ENCODE measurements around the gene SERPINA1.

Gene SERPINA1

DNA sequence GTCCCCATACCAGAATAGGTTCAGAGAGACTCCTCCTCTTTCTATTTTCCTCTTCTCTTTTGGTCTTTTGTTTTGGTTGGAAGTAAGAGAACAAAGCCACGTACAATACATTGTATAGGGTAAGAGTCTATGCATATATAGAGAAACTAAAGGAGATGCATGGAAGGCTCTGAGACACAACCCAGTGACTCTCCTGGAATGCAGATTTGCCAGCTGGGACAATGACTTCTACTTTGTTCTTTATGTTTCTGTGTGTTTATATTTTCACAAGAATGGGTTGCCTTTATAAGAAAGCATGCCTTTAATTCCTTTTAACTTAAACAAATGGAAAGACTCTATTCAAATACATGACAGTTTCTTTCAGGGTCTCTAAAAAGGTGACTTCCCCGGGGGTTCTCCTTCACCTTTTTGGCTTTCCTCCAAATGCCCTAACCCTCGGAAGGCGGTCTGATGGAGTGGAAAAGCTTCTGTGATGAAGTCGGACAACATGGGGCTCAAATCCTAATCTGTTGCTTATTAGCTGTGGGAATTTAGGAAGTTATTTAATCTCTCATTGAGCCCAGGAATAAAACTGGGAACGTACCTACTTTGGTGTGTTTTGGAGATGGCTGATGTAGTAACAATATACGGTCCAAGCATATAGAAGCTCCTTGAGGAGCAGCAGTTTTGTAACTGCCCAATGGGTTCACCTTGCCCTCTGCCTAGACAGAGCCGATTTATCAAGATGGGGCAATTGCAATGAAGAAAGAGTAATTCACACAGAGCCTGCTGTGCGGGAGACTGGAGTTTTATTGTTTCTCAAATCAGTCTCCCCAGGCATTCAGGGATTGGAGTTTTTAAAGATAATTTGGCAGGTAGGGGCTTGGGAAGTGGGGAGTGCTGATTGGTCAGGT is 9.1 kb upstream of the SERPINA1 start:
- no peak for DNase-seq

DNA sequence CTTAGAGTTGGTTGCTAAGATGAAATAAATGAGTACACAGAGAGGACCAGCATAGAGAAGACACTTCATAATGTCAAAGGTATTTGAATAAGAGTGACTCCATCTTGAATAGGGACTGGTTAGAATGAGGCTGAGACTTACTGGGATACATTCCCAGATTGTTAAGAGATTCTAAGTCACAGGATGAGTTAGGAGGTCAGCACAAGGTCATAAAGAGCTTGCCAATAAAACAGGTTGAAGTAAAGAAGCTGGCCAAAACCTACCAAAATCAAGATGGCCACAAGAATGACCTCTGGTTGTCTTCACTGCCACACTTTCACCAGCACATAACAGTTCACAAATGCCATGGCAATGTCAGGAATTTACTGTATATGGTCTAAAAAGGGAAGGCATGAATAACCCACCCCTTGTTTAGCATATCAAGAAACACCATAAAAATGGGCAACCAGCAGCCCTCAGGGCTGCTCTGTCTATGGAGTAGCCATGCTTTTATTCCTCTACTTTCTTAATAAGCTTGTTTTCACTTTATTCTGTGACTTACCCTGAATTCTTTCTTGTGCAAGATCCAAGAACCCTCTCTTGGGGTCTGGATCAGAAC is 8.3 kb upstream of the SERPINA1 start:
- DNase-seq, result no peak

DNA sequence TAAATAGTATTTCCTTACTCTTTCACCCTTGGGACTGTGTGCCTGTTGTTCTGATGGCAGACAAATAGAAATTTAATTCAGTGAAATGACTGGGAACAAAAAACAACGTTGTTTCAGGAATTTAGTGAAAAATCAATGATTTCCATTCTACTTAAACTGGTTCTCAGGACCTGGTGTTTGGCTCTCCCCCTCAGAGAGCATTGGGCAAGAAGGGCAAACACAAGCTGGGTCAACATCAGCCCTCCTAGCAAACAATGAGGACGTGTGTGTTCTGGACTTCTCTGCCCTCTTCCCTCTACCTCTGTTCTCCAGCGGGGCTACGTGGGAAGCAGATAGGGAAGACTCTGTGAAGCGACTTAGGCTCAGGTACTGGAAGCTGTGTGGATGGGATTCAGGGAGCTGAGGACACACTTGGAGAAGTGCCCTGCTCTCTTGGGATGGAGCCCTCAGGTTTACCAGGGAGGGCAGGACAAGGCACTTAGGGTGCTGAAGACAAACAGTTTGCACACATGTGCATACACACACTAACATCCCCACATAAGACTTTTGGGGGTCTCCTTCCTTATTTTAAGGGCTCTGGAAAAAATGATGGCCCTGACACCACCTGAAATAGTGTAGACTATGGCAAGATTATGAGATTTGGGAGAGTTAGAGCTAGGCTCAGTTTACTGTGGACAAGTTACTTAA is 7.6 kb upstream of the SERPINA1 start:
- no peak for DNase-seq

DNA sequence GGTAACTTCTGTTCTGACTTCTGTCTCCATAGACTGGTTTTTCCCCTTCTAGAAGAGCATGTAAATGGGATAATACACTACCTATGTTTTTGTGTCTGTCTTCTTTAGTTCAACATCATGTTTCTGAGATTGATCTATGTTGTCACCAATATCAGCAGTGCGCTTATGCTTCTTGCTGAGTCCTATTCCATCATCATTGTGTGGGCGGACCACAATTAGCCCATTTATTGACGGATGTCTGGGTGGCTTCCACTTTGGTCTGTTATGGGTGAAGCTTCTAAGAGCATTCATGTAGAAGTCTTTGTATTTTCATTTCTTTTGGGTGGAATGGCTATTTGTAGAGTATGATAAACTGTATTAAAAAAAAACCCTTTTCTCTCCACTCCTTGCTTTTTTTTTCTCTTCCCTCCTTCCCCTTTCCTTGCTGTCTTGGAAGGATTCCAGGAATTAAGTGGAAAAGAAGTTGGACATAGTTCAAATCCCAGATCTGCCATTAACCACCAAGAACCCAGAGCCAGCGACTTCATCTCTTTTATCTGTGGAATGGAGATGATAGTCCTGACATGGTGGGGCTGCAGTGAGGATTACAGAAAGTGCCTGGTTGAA is 7.0 kb upstream of the SERPINA1 start:
- DNase-seq, result no peak

GRCh38 chr14:94394581-94395207 is 6.3 kb upstream of the SERPINA1 start:
- no peak for DNase-seq

- DNase-seq, result no peak
Measured at GRCh38 chr14:94394025-94394493, 5.7 kb upstream of the SERPINA1 start.

GRCh38 chr14:94393474-94393873 is 5.1 kb upstream of the SERPINA1 start:
- DNase-seq, result no peak

DNA sequence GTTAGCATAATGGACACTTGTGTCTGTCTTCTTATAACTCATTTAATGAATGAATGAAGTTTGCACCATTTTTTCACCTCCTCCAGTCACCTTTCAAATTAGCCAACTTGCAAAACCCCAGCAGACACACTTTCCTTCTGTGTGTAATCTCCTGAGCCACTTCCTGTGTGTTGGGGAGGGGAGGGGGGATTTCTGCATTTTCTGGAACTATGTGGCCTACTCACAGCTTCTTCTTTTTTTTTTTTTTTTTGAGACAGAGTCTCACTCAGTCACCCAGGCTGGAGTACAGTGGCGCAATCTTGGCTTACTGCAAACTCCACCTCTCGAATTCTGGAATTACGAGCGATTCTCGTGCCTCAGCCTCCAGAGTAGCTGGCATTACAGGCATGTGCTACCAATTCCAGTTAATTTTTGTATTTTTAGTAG is 4.1 kb upstream of the SERPINA1 start:
- no peak for DNase-seq

DNA sequence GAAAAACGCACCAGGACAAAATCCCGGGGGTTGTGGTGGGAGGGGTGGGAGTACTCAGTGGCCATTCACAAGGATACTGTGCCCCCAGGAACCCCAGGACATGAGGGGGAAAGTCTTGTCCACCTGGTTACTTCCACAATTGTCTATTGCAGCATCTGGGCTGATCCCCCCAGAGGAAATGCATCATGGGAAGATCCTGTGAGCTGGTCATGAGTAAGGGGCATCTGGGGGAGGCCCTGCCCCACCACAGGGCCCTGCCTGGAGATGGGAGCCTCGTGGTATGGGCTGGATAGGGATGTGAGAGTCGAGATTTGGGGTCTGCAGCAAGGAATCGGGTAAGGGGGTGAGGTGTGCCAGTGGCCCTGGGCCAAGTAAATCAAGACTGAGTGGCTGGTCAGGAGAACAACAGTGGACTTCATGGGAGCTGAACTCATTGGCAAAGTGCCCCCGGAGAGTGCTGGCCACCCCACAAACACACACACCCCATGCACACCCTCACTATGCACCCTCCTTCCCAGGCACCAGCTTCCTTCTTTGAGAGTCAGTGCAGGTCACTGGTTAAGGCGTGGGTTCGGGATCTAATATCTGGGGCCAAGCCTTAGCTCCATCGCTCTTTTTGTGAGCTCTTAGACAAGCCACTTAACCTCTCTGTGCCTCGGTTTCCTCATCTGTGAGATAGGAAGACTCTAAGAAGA is 3.0 kb upstream of the SERPINA1 start:
- DNase-seq, result no peak

DNA sequence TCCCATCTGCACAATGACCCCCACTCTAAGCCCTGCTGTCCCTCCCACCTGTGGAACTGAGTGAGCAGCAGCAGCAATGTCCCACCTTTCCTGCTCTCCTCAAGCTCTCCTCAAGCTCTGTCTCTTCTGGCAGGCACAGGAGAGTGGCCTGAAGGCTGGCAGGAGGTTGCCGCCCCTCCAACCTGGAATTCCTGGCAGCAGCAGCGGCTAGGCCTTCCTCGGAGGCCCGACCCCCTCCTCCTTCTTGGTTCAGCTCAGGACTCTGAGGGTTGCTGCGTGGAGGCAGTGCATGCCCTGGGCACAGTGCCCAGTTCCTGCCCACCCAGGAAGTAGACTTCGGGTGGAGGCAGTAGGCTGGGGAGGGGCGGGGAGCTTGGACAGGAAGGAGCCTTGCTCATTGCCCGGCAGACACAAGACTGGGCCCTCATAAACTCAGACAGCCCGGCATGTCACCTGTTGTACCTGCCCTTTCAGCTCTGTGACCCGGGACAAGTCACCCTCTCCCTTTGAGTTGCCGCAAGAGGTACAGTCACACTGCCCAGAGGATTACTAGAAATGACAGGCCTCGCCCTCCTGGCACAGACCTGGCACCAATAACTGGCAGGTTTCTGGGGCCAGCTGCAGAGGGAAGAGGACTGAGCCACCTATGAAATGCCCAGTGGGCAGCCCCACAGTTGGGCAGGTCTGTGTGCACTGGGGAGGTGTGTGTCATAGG is 2.1 kb upstream of the SERPINA1 start:
- DNase-seq, result no peak

GRCh38 chr14:94389731-94390371 is 1.4 kb upstream of the SERPINA1 start:
- no peak for DNase-seq

DNA sequence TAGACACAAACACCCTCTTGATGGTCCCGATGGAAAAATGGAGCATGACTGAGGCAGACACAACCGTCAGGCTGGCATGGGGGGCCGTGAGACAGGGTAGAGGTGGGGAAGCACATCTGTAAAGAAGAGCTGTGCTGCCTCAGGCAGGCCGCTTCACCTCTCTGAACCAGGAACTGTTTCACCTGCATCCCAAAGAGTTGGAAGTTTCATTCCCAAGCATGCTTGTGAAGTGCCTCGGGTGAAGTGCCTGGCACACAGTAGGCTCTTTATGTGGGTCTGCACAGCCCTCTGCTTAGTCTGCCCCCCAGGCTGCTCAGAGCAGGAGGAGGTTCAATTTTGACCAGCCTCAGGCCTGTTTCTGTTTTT is 685 bp upstream of the SERPINA1 start:
- no peak for DNase-seq

GRCh38 chr14:94388027-94388383 is 397 bp downstream of the SERPINA1 start:
- DNase-seq, result no peak

DNA sequence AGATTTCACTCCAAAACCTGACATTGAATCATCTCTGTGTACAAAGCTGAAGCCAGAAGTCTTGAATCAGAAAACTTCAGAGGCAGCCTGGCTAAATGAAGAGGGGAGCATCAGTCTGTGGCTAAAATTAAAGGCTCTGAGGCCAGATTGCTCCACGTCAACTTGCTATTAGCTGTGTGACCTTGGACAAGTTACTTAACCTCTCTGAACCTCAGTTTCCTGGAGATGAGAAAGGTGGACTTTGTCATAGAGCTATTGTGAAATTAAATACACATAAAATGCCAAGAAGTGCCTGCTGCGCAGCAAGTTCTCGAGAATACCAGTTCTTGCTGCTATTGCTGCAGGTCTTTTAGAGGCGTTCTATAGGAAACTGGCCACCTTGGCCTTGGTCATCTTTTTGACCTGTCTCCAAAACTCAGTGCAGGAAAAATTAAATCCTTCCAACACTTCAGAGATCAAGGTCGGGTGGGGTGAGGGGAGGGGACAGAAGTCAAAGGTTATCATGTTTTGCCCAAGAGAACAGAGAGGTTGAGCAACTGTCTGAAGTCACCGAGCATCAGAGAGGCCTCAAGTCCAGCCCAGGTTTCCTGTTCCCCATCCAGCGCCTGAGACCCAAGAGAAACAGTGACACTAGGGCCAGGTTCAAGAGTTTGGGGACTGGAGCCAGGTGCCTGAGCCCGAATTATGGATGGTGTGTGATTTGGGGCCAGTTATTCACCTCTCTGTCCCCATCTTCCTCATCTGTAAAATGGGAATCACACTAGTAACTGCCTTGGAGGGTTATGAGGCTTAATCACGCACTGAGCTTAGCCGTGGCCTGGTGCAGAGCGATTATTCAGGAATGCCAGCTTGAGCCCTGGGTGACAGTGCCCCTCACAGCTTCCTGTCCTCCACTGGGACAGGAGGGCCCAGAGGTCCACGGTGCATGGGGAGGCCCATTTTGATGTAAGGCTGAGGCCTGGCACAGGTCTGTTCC is 1.1 kb downstream of the SERPINA1 start:
- DNase-seq, result no peak

DNA sequence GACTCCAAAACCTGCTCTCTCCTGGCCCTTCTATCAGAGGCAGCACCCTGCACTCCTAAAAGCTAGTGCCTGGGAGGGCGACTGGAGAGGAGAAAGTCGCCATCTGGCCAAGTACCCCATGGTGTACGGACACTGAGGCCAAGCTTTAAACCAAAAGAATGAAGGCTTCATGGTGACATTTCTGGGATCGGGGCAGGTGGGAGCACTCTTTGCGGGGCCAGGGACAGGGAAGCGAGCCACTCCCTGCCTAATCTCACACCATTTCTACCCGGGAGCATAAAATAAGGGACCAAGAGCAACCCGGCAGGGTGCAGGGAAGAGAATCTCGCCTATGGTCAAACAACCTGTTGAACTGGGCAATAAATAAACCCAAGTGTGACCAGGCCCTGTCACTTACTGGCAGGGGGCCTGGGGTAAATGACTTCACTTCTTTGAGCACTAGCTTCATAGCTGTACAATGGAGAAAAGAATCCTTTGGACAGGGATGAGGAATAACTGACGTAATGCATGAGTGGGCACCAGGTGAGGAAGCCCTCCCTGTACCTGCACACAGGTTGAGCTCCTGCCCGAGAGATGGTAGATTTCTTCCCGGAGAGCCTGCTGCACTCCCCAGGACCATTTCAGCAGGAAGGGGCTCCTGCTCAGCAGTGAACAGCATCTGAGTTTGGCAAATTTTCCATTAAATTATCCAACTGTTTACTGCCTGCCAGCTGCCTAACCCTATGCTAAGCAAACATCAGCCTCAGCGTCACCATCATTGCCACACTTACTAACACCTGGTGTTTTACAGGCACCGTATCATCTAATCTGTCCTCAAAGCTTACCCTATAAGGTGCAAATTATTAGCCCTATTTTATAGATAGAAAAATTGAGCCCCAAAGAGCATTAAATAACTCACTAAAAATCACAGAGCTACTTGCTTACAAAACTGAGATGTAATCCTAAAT is 2.0 kb downstream of the SERPINA1 start:
- no peak for DNase-seq

DNA sequence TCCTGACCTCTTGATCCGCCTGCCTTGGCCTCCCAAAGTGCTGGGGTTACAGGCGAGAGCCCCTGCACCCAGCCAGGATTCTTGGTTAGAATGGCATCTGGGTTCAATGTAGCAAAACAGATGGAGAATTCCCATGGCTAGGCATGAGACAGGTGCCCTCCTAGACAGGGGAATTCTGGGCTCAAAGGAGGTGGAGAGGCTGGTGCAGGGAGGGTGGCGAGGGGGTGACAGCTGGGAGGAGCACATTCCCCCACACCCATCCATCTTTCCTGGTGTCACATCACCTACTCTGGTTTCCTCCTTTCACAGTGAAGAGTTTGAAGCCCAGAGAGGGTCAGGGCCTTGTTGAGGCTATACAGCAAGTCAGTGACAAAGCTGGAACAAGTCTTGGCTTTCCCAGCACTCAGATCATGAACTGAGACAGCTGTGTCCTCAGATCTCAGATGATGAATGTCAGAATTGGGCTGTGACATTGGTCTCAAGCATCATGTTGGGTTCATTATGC is 2.8 kb downstream of the SERPINA1 start:
- no peak for DNase-seq

GRCh38 chr14:94384342-94384741 is 4.1 kb downstream of the SERPINA1 start:
- DNase-seq, result no peak

- DNase-seq, result no peak
Measured at GRCh38 chr14:94383777-94384176, 4.6 kb downstream of the SERPINA1 start.
